ENCODE results near the gene ADAMTSL3. TPM values are rescaled to one million over a fixed set of nuclear protein-coding genes. Genes with fewer than 3 reads are reported as not detected.

Gene ADAMTSL3
- total RNA-seq, 1 experiment from 2014 or later: under 0.01 TPM

- DNase-seq (ENCODE audit: low read depth): no peak
Measured at GRCh38 chr15:83918011-83918410, 264.1 kb downstream of the ADAMTSL3 start.

GRCh38 chr15:83919319-83919830 is 265.5 kb downstream of the ADAMTSL3 start:
- DNase-seq (ENCODE audit: low read depth): no peak

- DNase-seq (ENCODE audit: low read depth): peak; percentile 1
Measured at GRCh38 chr15:83919978-83920510, 266.1 kb downstream of the ADAMTSL3 start.

- DNase-seq (ENCODE audit: low read depth): no peak
Measured at GRCh38 chr15:83922649-83923294, 268.8 kb downstream of the ADAMTSL3 start.

GRCh38 chr15:83926116-83926515 is 272.2 kb downstream of the ADAMTSL3 start:
- DNase-seq (ENCODE audit: low read depth): peak; percentile 1

GRCh38 chr15:83927704-83928391 is 273.9 kb downstream of the ADAMTSL3 start:
- no peak for DNase-seq (ENCODE audit: low read depth)

GRCh38 chr15:83928392-83928734 is 274.4 kb downstream of the ADAMTSL3 start:
- no peak for DNase-seq (ENCODE audit: low read depth)

GRCh38 chr15:83928878-83929418 is 275.0 kb downstream of the ADAMTSL3 start:
- no peak for DNase-seq (ENCODE audit: low read depth)

- no peak for DNase-seq (ENCODE audit: low read depth)
Measured at GRCh38 chr15:83929619-83930018, 275.7 kb downstream of the ADAMTSL3 start.

- no peak for DNase-seq (ENCODE audit: low read depth)
Measured at GRCh38 chr15:83930392-83931212, 276.7 kb downstream of the ADAMTSL3 start.

GRCh38 chr15:83935774-83936173 is 281.9 kb downstream of the ADAMTSL3 start:
- no peak for DNase-seq (ENCODE audit: low read depth)

- no peak for DNase-seq (ENCODE audit: low read depth)
Measured at GRCh38 chr15:83940136-83940535, 286.2 kb downstream of the ADAMTSL3 start.

GRCh38 chr15:83943043-83943442 is 289.1 kb downstream of the ADAMTSL3 start:
- no peak for DNase-seq (ENCODE audit: low read depth)

- DNase-seq (ENCODE audit: low read depth): peak; percentile 29
Measured at GRCh38 chr15:83943849-83944404, 290.0 kb downstream of the ADAMTSL3 start.

- no peak for DNase-seq (ENCODE audit: low read depth)
Measured at GRCh38 chr15:83947156-83947555, 293.2 kb downstream of the ADAMTSL3 start.

GRCh38 chr15:83954506-83954905 is 300.6 kb downstream of the ADAMTSL3 start:
- DNase-seq (ENCODE audit: low read depth): no peak

- DNase-seq (ENCODE audit: low read depth): no peak
Measured at GRCh38 chr15:83955806-83956265, 301.9 kb downstream of the ADAMTSL3 start.

- no peak for DNase-seq (ENCODE audit: low read depth)
Measured at GRCh38 chr15:83956887-83957286, 303.0 kb downstream of the ADAMTSL3 start.

- no peak for DNase-seq (ENCODE audit: low read depth)
Measured at GRCh38 chr15:83959477-83959876, 305.6 kb downstream of the ADAMTSL3 start.

- DNase-seq (ENCODE audit: low read depth): no peak
Measured at GRCh38 chr15:83960192-83960829, 306.4 kb downstream of the ADAMTSL3 start.

GRCh38 chr15:83961311-83961710 is 307.4 kb downstream of the ADAMTSL3 start:
- no peak for DNase-seq (ENCODE audit: low read depth)
